NCI-H1694 (cell line): ENCODE data around the gene MYBPHL.
"Not testable (repeated sequence)": the region's sequence is repeated elsewhere in the genome, so short reads cannot be mapped to it uniquely, and the experiment has no call there.

Experiments
- DNase-seq: peaks from one replicate; lab custom pipeline; 2025; lab: John Stamatoyannopoulos, UW

The MYBPHL gene

DNA sequence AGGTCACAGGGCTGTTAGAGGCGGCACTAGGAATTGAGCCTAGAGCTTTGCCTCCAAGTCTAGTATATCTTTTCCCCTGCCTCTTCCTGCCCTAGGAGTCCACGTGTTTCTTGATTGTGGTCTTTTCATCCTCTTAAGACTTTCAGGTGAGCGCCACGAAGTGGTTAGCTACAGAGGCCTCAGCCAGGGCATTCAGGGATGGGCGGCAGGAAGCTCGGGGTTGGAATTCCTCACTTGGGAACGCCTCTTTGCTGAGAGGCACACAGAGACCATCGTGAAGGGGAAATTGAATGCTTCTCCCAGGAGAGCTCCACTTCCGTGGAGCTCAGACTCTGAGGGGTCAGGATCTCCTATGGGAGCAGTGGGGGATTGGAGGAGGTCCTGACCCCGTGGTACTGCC lies 820 bp downstream of the MYBPHL start:
- DNase-seq, result not testable (repeated sequence)

DNA sequence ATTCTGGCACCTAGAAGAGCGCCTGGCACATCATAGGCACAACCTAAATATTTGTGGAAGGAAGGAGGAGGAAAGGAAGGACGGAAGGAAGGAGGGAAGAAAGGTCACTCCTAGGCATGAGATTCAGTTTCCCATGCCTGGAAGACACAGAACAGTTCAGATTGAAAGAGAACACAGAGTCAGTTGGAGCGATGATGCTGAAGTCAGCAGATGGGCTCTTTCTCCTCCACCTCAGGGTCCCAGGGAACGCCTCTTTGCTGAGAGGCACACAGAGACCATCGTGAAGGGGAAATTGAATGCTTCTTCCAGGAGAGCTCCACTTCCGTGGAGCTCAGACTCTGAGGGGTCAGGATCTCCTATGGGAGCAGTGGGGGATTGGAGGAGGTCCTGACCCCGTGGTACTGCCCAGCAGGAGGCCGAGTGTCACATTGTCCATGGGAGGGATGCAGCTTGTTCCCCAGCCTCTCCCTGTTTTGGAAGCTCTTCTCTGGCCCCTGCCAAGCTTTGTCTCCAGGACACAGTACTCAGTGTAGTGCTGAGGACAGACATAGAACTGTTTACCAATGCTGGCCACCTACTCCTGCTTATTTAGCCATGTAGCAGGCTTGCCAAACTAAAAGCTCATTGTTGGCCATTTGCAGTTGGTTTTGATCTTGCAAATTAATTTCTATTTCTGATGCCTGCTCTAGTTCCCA lies 2.4 kb downstream of the MYBPHL start:
- DNase-seq, result no peak

DNA sequence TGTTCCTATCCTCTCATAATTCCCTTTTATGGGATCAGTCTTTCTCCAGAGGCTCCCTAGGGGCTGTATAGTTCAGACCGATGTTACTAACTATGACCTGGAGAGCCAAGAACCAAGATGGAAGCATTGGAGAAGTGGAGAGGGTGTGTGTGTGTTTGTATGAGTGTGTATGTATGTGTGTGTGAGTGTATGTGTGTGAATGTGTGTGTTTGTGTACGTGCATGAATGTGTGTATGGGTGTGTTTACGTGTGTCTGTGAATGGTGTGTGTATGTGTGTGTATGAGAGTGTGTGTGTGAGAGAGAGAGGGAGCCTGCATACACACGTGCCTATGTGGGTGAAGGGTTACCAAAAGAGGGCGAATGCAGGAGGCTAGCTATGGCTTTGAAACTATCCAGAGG lies 4.9 kb downstream of the MYBPHL start:
- DNase-seq, result no peak

GRCh38 chr1:109300650-109301151 lies 6.1 kb downstream of the MYBPHL start:
- no peak for DNase-seq

DNA sequence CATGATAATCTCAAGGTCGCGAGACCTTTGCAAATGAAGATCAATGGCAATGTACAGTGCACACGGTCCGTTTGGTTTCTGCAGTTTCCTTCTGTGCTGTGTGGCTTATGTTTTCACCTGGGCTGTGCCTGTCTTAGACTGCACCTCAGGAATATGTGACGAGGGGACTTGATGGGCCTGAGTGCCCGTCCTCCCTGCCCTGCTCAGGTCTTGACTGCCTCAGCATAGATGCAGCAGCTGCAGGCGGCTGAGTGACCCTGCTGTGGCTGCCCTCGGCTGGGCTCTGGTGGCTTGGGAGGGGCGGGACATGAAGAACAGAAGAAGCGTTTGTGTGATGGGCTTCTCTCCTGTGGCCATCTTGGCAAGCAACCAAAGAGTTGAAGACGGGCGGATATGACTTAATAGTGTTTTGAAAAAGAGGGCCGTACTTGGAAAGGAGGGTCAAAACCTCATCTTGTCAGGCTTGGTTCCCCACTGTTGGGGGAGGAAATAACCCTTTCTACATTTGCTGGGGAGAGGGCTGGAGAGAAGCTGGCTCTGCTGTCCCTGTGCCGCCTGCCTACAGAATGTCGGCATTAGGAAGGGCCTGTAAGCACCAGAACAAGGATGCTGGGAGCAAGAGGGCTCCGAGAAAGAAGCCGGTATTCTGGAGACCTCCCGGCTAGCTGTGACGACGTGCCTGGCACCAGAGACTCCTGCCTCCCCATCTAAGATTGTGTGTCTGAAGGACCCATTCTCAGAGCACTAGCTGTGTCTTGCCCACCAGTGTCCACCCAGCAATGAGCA lies 7.1 kb downstream of the MYBPHL start:
- no peak for DNase-seq

DNA sequence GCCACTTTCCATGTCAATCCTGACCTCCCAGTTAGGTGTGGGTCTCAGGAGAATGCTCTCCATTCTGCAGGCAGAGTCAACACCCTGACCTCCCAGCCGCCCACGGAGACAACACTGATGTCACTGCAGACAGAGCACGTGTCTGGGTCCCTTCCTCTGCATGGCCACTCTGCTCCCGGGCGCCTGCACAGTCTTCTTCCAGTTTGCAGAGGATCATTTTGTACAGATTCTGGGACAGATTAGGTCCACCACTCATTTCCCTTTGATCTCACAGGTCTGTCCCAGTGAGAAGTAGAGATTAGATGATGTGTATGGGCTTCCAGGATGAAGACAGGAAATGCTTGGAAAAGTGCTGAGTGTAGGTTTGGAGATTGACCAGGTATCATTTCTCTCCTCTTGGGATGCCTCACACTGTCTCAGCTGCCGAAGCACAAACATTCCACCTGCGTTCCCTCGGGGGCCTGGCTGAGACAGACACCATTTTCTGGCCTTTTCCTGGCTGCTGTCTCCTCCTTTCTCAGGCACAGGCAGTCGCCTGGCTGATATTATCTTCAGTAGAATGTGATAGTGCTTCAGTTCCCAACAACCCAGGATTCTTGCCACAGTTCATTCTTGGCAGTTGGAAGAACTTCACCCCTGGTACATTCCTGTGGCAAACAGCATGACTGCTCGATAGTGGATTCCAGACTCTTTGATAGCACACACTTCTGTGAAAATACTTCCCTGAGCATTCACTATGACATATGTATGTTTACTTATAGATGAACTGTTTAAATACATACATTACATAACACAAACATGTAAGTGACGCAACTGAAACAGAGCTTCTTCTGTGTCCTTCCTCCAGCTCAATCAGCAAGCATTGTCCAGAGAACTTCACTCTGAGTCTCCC lies 7.9 kb downstream of the MYBPHL start:
- no peak for DNase-seq

DNA sequence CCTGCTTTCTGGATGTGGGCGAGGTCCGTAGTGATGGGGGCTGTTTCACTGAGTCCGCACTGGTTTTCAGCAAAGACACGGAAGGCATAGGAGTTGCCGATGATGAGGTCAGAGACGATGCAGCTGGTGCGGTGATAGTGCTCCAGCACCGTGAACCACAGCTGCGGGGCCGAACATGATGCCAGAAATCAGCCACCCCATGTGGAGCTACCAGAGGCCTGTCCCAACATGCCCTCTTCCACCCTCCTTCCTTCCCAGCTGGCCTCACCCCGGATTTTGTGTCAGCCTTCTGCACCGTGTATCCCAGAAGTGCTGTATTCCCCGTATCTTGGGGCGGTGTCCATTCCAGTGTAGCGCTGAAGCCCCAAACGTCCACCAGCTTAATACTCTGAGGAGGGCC lies 10.0 kb downstream of the MYBPHL start:
- DNase-seq, result peak; percentile 62

DNA sequence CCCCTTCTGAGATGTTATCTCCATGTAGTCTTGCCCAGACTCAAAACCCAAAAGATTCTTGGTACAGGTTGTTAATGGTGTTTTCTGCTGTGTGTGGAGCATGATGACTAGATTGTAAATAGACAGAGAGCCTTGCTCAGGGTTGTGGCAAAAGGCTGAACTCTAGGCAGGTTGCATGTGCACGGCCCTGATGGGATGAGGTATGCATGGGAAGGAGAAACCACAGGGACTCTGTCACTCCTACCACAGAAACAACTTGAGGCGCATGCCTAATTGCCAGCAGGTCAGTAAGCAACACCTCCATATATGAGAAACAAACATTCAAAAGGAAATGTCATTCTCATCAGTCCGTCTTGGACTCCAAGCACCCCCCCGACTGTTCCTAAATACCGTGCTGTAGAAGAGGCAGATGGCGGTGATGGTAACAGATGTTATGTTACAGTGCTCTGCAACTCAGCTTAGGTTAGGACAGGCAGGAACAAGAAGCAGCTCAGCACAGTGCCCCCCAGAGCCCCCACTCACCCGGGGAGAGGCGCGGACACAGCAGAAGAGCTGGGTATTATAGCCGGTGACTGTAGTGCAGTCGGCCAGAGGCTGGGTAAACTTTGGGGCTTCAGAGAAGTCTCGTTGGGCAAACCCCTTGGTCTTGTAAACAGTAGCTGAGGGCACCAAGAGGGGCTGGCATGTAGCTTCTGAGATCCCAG lies 10.9 kb downstream of the MYBPHL start:
- DNase-seq, result peak; percentile 93

GRCh38 chr1:109294481-109294880 lies 12.3 kb downstream of the MYBPHL start:
- no peak for DNase-seq

DNA sequence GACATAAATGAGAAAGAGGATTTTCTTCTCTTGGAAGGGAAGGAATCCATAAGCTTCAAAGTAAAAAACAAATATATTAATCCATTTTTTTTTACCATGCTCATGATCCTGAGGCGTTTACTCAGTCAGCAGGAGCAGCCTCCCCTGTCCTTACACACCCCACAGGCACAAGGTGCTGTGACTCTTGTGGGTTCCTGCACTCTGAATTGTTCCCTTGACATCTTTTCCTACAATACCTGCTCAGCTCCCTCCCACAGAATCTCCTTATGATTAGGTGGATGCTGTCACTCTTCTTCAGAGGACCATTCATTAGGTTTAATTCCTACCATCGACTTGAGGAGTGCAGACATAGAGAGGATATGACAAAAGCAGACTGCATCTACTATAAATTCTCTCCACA lies 13.8 kb downstream of the MYBPHL start:
- DNase-seq, result no peak

GRCh38 chr1:109292364-109292763 lies 14.4 kb downstream of the MYBPHL start:
- no peak for DNase-seq

GRCh38 chr1:109290998-109291397 lies 15.8 kb downstream of the MYBPHL start:
- no peak for DNase-seq

GRCh38 chr1:109290137-109290536 lies 16.7 kb downstream of the MYBPHL start:
- DNase-seq, result no peak

DNA sequence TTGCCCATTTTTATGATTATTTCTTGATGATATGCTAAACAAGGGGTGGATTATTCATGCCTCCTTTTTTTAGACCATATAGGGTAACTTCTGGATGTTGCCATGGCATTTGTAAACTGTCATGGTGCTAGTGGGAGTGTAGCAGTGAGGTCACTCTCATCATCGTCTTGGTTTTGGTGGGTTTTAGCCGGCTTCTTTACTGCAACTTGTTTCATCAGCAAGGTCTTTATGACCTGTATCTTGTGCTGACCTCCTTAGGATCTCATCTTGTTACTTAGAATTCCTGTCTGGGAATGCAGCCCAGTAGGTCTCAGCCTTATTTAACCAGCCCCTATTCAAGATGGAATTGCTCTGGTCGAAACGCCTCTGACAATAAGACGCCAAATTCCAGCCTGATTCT lies 20.0 kb downstream of the MYBPHL start:
- not testable (repeated sequence) for DNase-seq

DNA sequence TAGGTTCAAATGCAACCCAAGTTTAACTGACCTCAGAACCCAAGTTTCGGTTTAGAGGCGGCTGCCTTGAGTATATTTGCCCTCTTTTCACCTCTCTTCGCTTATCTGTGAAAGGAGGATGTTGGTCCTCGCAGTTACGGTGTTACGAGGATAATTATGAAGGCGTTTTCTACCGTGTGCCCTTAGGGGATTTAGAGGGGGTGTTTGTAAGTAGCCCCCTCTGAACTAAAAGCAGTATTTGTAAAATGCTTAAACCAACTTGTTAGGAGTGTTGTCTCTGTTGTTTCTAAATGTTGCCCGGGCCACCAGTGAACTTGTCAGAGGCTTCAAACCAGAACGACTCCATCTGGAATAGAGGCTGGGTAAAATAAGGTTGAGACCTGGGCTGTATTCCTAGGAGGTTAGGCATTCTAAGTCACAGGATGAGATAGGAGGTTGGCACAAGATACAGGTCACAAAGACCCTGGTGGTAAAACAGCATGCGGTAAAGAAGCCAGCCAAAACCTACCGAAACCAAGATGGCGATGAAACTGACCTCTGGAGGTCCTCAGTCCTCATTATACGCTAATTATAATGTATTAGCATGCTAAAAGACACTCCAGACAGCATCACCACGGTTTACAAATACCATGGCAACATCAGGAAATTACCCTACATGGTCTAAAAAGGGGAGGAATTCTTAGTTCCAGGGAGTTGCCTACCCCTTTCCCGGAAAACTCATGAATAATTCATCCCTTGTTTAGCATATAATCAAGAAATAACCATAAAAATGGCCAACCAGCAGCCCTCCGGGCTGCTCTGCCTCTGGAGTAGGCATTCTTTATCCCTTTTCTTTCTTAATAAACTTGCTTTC lies 22.8 kb downstream of the MYBPHL start:
- DNase-seq, result no peak

GRCh38 chr1:109282952-109283747 lies 23.7 kb downstream of the MYBPHL start, which contains the start of gene PSRC1:
TSS of gene PSRC1 (minus strand) at chr1:109283145.
- peak; percentile 96 for DNase-seq

GRCh38 chr1:109282497-109282951 lies 24.3 kb downstream of the MYBPHL start:
- DNase-seq, result no peak

DNA sequence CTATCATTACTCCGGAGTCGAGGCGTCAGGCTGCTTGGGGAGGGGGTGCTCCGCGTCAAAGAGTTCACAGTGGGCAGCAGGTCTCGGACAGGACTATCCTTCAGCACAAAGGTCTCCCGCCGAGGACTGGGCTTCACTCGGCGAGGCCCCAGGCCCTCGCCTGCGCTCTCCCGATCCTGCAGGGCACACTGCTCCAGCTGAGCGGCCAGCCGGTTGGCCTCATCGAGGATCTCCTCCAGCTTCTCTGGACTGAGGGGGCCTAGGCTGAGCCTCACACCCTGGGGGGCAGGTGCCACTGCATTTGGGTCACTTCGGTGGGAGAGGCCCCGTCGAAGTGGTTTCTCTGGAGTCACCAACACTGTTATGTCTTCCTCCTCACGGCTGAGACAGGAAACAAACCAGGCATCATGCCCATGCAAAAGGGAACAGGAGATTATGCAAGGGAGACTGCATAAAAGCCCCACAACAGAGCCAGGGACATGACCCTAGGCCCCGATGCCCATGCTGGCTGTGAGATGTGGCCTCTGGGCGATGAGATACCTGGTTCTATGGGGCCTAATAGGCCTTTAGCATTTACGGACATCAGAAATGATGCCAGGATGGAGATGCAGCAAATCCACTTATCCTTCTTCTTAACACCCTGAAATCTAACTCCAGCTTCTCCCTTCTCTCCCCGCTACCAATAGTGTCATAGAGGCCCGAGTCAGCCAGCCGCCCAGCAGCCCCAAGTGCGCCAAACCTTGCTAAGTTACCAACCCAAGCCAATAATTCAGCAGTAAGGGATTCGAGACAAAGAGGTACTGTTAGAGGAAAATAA lies 24.9 kb downstream of the MYBPHL start:
- no peak for DNase-seq

DNA sequence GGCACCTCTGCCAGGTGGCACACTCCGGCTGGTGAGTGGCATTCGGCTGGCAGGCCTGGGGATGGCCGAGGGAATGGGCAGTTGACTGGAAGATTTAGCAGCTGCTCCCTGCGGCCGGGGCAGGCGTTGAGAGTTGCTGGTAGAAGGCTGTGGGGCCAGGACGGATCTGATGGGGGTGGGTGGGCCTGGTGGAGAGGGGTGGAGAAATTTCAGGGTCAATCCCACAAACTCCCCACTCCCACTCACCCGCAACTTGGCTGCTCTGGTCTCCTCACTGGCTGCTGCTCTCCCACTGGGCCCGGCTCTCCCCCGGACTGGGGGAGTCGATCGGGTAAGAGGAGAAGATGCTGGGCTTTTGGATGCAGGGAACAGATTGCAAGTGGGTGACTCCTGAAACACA lies 25.9 kb downstream of the MYBPHL start:
- no peak for DNase-seq
